Thyroid gland (tissue), 4 donors: ENCODE measurements around the gene SLC25A21.

Source experiments
- POLR2A ChIP-seq, 2 donors: fragments of 450-650 bp; IDR thresholded peaks; one replicate each; pipeline ENCODE4 v1.6.1; 2017; ENCODE audit warnings: antibody characterized with exemption in 2 of 2, mild to moderate bottlenecking in 2 of 2, moderate library complexity in 1 of 2
- TF ChIP-seq, protein P1 (sequence below), 6 experiments: fragments of 200-600 bp in 3 of 6; fragments of 450-650 bp in 3 of 6; sonication (generic) in 3 of 6; IDR thresholded peaks; one replicate each; pipeline ENCODE4 v1.5.1; 2016 to 2019; ENCODE audit warnings: antibody characterized with exemption in 6 of 6, mild to moderate bottlenecking in 2 of 6, inconsistent platforms in 1 of 6, moderate library complexity in 1 of 6

DNA sequence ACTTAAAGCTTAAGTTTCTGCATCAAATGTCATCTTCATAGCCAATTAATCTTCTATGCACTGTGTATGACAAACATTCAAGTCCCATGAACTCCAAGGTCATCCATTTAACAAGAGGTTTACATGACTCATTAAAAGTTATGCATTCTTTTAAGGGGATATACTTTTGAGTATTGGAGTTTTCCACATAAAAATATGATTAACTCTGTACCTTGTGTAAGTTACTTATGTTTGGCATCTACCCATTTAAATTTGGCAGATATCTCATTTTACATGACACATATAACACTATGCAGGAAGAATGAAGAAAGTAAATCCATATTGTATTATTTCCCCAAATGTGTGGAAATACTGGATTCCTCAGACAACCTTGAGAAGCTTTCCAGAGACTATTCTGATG is 270.5 kb downstream of the SLC25A21 start:
- TF ChIP-seq, protein P1, sequence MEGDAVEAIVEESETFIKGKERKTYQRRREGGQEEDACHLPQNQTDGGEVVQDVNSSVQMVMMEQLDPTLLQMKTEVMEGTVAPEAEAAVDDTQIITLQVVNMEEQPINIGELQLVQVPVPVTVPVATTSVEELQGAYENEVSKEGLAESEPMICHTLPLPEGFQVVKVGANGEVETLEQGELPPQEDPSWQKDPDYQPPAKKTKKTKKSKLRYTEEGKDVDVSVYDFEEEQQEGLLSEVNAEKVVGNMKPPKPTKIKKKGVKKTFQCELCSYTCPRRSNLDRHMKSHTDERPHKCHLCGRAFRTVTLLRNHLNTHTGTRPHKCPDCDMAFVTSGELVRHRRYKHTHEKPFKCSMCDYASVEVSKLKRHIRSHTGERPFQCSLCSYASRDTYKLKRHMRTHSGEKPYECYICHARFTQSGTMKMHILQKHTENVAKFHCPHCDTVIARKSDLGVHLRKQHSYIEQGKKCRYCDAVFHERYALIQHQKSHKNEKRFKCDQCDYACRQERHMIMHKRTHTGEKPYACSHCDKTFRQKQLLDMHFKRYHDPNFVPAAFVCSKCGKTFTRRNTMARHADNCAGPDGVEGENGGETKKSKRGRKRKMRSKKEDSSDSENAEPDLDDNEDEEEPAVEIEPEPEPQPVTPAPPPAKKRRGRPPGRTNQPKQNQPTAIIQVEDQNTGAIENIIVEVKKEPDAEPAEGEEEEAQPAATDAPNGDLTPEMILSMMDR (IDR thresholded peaks at IDR 0.05) = no peak
- no peak for TF ChIP-seq POLR2A (IDR thresholded peaks at IDR 0.05)
